Heart left ventricle (tissue), 16 donors: ENCODE data around the gene MAGEH1. TPM values are rescaled to one million over a fixed set of nuclear protein-coding genes. Genes with fewer than 3 reads are reported as not detected.

Experiments used
- ATAC-seq, 4 donors: fragments of 200-7000 bp; cut with Tn5 transposase; one replicate each; pipeline ENCODE4 v1.9.1; 2020 to 2022; ENCODE audit warnings: moderate library complexity in 4 of 4, mild to moderate bottlenecking in 3 of 4, moderate number of reproducible peaks in 1 of 4
- DNase-seq, 5 donors: peaks; one replicate each; pipeline ENCODE4 v3.0.0-alpha.2; 2020
- H3K27ac ChIP-seq, 12 donors: fragments of 200-600 bp; sonication (generic) in 4 of 12; one replicate each; pipeline versions ENCODE4 v1.5.0 to v1.8.0; 2016 to 2022; ENCODE audit warnings: mild to moderate bottlenecking in 2 of 12
- H3K27me3 ChIP-seq, 9 donors: fragments of 200-600 bp; sonication (generic) in 2 of 9; one replicate each; pipeline versions ENCODE4 v1.5.1 to v1.8.0; 2016 to 2022; ENCODE audit warnings: mild to moderate bottlenecking in 3 of 9
- H3K36me3 ChIP-seq, 9 donors: fragments of 200-600 bp; sonication (generic) in 2 of 9; one replicate each; pipeline versions ENCODE4 v1.5.0 to v1.8.0; 2018 to 2022; ENCODE audit warnings: mild to moderate bottlenecking in 2 of 9
- H3K4me1 ChIP-seq, 12 donors: fragments of 200-600 bp; sonication (generic) in 4 of 12; one replicate each; pipeline versions ENCODE4 v1.5.0 to v1.8.0; 2016 to 2022; ENCODE audit warnings: mild to moderate bottlenecking in 3 of 12
- H3K4me3 ChIP-seq, 12 donors: fragments of 200-600 bp; sonication (generic) in 4 of 12; one replicate each; pipeline versions ENCODE4 v1.5.0 to v1.8.0; 2017 to 2022; ENCODE audit warnings: mild to moderate bottlenecking in 9 of 12, moderate library complexity in 4 of 12
- H3K9me3 ChIP-seq, 12 donors: fragments of 200-600 bp; sonication (generic) in 4 of 12; one replicate each; pipeline versions ENCODE4 v1.5.0 to v1.8.0; 2016 to 2022; ENCODE audit warnings: mild to moderate bottlenecking in 1 of 12
- POLR2A ChIP-seq, 2 donors: fragments of 450-650 bp; IDR thresholded peaks; one replicate each; pipeline ENCODE4 v1.6.1; 2017; ENCODE audit warnings: antibody characterized with exemption in 2 of 2, mild to moderate bottlenecking in 2 of 2, moderate library complexity in 2 of 2
- WGBS, 4 donors: extraction: QIAGEN DNeasy Blood & Tissue Kit in 2 of 4; methylation state at CpG; one replicate each; pipeline versions ENCODE4 v1.1.5 to v1.1.7; 2013 to 2018; 5-methylcytosine and 5-hydroxymethylcytosine counted together
- intact Hi-C, 10 donors: fragments of 100-400 bp; cut with DNase I; formaldehyde crosslinking; loops; one replicate each; pipeline versions ENCODE4 v1.11.1 to v1.14.2; 2022
- polyA plus RNA-seq, 2 donors: library from polyadenylated mRNA; stranded (reverse); fragments of 200-250 nt; gene quantifications; one replicate each; pipeline ENCODE4 v1.2.3, GENCODE V29; 2013
- total RNA-seq, 9 donors: library from RNA; depleted of rRNA in 2 of 9; stranded (reverse); fragments of >200 nt in 2 of 9; fragmentation: NEBNext Ultra II Directional in 3 of 9; extraction: Animal tissue kit (Norgen Biotek cat#: 25700) in 3 of 9; gene quantifications; one replicate each; pipeline versions ENCODE4 v1.1.0 to v1.2.4, GENCODE V29; 2016 to 2023
- TF ChIP-seq, protein P1 (sequence below), 12 donors: fragments of 200-600 bp; sonication (generic) in 4 of 12; IDR thresholded peaks; one replicate each; pipeline versions ENCODE4 v1.5.0 to v1.8.0; 2018 to 2022; ENCODE audit warnings: antibody characterized with exemption in 12 of 12, mild to moderate bottlenecking in 5 of 12
- donor health status: ischemic (EF 13 %, LVEDD 7.1; RV severe dilation, severe dysfunction).
- donor health status: healthy with polysubstance abuse.
- donor health status: DM: no; HTN: yes; CAD: no.
- donor health status: DM: no; HTN: no; CAD: no.
- donor health status: ischemic (EF 25% LVEDD 6.9; RV normal size, moderate dysfunction).
- donor health status: ischemic (EF 25% LVEDD 5.7; RV mildly dilated, moderate dysfunction).
- donor health status: healthy.
- donor health status: DM: yes; HTN: yes; CAD: no.
- donor health status: ischemic (EF 35%, LVEDD 5.7; RV mildly dilated, moderate dysfunction).
- donor health status: nonischemic (EF 11% LVEDD 7.7; RV severe dilation, severe dysfunction).
- donor health status: DM: yes; HTN: yes; CAD: no.
- donor health status: PGD.
- donor health status: ischemic (EF 29% LVEDD 5.4; RV normal size, mild dysfunction).
- donor health status: nonischemic (EF 23%, LVEDD 6.1; RV moderate dilation, normal function).

Gene MAGEH1
- total and polyA plus RNA-seq, 11 donors, result 6.0 to 27.6 (median 12.0) TPM

DNA sequence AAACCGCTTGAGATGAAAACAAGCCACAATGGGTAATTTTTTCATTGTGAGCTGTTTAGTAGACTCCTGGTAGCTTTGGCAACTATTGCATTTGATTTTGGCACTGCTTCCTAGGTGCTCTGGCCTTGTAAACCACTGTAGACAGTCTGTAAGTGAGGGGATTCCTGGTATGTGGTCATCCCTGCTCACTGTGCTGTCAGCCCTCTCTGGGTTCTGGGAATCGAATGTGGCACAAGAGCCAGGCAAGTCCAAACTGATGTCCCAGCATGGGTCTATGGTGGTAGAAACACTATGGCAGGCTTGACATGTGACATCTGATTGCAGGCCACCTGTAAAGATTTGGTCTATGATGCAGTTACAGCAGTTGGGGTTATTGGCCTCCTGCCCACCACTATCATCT is 35.2 kb downstream of the MAGEH1 start:
- intact Hi-C loops, result no loop called here
- Histone ChIP-seq H3K36me3 (no peaks in the 10 kb centered on the region), H3K27ac (no peak overlapping the region), H3K4me1 (peaks cover 0 to 7% (median 0%) of the 10 kb centered on the region in 12 donors), H3K9me3 (no peaks in the 10 kb centered on the region), H3K27me3 (peaks cover 0 to 9% (median 0%) of the 10 kb centered on the region in 9 donors), H3K4me3 (no peak overlapping the region)
- no peak for DNase-seq
- 57 to 92% (median 90%) methylated on average over 2 of the region's 2 CpGs for WGBS, 4 donors
- ATAC-seq, result no peak
- TF ChIP-seq, protein P1, sequence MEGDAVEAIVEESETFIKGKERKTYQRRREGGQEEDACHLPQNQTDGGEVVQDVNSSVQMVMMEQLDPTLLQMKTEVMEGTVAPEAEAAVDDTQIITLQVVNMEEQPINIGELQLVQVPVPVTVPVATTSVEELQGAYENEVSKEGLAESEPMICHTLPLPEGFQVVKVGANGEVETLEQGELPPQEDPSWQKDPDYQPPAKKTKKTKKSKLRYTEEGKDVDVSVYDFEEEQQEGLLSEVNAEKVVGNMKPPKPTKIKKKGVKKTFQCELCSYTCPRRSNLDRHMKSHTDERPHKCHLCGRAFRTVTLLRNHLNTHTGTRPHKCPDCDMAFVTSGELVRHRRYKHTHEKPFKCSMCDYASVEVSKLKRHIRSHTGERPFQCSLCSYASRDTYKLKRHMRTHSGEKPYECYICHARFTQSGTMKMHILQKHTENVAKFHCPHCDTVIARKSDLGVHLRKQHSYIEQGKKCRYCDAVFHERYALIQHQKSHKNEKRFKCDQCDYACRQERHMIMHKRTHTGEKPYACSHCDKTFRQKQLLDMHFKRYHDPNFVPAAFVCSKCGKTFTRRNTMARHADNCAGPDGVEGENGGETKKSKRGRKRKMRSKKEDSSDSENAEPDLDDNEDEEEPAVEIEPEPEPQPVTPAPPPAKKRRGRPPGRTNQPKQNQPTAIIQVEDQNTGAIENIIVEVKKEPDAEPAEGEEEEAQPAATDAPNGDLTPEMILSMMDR (IDR thresholded peaks at IDR 0.05), result no peak
- TF ChIP-seq POLR2A (IDR thresholded peaks at IDR 0.05), result no peak

DNA sequence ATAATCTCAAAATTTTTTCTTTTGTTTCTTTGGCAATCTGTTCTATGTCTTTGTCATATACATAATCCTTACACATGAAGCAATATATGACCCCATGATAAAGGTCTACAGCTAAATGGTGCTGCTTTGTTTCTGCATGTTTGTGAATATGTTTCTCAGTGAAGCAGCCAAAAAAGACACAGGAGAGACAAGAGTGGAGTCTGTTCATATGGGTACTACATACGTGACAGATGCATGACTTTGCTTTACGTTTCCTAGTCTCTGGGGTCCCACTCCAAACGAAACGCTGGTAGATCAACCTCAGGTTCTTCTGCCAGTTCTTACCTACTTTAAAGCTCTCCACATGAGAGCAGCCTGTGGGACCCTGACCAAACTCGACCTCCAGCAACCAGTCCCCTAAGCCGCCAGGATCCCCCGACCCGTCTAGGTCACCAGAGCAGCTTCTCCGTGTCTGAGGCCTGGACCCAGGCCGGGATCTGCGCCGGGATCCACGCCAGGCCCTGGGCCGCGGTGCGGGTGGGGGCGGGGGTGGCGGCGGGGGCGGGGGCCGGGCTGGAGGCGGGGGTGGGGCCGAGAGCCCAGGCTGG is 36.2 kb downstream of the MAGEH1 start:
- peaks cover 0 to 7% (median 0%) of the 10 kb centered on the region in 12 donors for H3K4me1 ChIP-seq
- 2 to 39% (median 17%) methylated on average over 5 to 23 of the region's 23 CpGs for WGBS, 4 donors
- H3K36me3 ChIP-seq, result no peaks in the 10 kb centered on the region
- ATAC-seq (peak in 2 of 4 donors; percentile 76 to 86), DNase-seq (peak in 1 of 5 donors; percentile 77)
- peak overlapping the region; percentile 84 to 97 (median 90) for H3K27ac ChIP-seq
- H3K9me3 ChIP-seq, result no peaks in the 10 kb centered on the region
- peak overlapping the region in 11 of 12 donors; percentile 47 to 86 (median 71) for H3K4me3 ChIP-seq
- no peak for TF ChIP-seq POLR2A (IDR thresholded peaks at IDR 0.05)
- TF ChIP-seq, protein P1 (IDR thresholded peaks at IDR 0.05), result no peak
- peaks cover 0 to 6% (median 0%) of the 10 kb centered on the region in 9 donors for H3K27me3 ChIP-seq
- intact Hi-C loops, result no loop called here

DNA sequence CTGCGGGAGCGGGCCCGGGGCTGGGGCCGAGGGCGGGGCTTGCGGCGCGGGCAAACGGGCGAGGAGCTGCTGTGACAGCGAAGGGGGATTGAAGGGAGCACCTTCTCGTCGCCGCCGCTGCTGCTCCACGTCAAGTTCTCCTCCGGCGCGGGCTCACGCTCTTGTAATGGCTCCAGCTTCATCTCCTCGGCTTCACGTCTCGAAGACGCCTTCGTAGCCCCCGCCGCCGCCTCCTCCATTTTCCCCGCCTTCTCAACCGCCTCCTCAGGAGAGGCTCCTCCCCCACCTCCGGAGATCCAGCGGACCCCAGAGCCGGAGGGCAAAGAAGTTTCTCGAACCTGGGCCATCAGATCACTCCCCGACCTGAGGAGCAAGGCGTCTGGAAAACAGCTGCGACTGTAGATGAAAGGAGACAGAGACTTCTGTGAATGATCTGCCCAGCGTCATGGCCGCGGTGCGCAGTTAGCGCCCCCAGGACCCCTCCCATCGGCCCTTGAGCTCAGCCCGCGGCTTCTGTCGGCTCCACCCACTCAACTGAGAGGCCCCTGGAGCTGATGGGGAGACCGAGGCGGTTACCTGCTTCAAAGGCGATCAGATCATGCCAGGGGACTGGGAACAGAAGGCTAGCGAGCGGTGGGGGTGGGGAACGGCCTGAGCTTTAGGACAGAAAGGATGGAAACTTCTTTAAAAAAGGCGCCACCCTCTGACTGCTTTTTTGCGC is 36.8 kb downstream of the MAGEH1 start:
- Histone ChIP-seq H3K27me3 (peaks cover 0 to 6% (median 0%) of the 10 kb centered on the region in 9 donors), H3K27ac (peak overlapping the region; percentile 84 to 97 (median 90)), H3K9me3 (no peaks in the 10 kb centered on the region), H3K4me3 (peak overlapping the region; percentile 43 to 86 (median 70)), H3K36me3 (no peaks in the 10 kb centered on the region), H3K4me1 (peaks cover 0 to 7% (median 0%) of the 10 kb centered on the region in 12 donors)
- intact Hi-C loops, result no loop called here
- TF ChIP-seq POLR2A (IDR thresholded peaks at IDR 0.05), result no peak
- TF ChIP-seq, protein P1 (IDR thresholded peaks at IDR 0.05), result peak in 1 of 12 donors; percentile 22
- ATAC-seq (peak; percentile 53 to 88 (median 76)), DNase-seq (peak; percentile 66 to 79 (median 70))
- WGBS, 4 donors, result 0 to 40% (median 13%) methylated on average over 44 to 51 of the region's 54 CpGs

DNA sequence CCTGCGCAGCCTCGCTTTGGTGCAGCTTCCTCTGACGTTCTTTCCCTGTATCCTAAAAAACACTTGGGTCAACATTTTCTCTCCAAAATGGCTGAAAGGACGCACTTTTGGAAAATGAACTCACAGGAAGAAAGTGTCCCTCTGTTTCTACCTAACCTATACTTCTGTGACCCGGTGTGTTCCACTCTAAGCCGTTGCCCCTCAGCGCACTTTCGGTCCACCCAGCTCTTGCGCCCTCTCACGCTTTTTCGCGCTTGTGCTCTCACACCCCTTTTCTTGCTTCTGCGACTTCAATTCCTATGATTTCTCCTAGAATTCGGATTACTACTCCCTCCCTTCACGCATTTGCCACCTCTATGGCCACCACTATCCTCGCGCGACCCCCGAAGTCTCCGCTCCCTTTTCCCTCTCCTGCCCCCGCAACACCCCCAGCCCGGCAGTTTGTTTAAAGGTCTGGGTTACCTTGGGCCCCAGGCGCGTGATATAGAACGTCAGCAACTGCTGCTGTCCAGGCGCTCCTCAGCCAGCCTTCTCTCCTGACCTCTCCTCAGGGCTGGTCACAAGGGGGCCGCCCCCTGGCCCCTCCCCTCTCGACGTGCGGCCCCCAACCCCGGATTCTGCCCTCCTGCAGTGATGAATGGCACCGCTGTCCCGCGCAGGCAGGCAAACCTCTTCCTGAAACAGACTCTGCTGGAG is 37.5 kb downstream of the MAGEH1 start, which contains the start of gene USP51:
Gene USP51 (minus strand): TSS at position 535 of the 696 bp plus-strand sequence. CDS start 909 bp downstream, outside the sequence.
- Histone ChIP-seq H3K27ac (peak within 1 kb of the TSS; percentile 84 to 97 (median 90)), H3K4me3 (peak within 1 kb of the TSS; percentile 43 to 86 (median 70)), H3K27me3 (peaks cover 0 to 6% (median 0%) of the 10 kb centered on the region in 9 donors), H3K9me3 (no peaks in the 10 kb centered on the region), H3K36me3 (no peaks in the 10 kb centered on the region), H3K4me1 (peaks cover 0 to 7% (median 0%) of the 10 kb centered on the region in 12 donors)
- ATAC-seq, result peak; percentile 68 to 85 (median 79)
- DNase-seq, result peak; percentile 42 to 50 (median 48)
- no peak for TF ChIP-seq POLR2A (IDR thresholded peaks at IDR 0.05)
- TF ChIP-seq, protein P1 (IDR thresholded peaks at IDR 0.05), result peak in 5 of 12 donors; percentile 5 to 34 (median 18)
- intact Hi-C loops, result no loop called here
- WGBS, 4 donors, result 1 to 36% (median 18%) methylated on average over 34 of the region's 34 CpGs
